GM19238 (cell line): ENCODE measurements around the gene NHS.

Experiments used
- DNase-seq: peaks from one replicate; pipeline ENCODE4 v3.0.0; 2011; ENCODE audit warnings: low spot score; ENCODE audit not compliant: insufficient read length

Gene NHS

GRCh38 chrX:17616936-17617335, 241.9 kb downstream of the NHS start:
- DNase-seq: no peak

GRCh38 chrX:17617806-17618205, 242.8 kb downstream of the NHS start:
- DNase-seq: no peak

DNA sequence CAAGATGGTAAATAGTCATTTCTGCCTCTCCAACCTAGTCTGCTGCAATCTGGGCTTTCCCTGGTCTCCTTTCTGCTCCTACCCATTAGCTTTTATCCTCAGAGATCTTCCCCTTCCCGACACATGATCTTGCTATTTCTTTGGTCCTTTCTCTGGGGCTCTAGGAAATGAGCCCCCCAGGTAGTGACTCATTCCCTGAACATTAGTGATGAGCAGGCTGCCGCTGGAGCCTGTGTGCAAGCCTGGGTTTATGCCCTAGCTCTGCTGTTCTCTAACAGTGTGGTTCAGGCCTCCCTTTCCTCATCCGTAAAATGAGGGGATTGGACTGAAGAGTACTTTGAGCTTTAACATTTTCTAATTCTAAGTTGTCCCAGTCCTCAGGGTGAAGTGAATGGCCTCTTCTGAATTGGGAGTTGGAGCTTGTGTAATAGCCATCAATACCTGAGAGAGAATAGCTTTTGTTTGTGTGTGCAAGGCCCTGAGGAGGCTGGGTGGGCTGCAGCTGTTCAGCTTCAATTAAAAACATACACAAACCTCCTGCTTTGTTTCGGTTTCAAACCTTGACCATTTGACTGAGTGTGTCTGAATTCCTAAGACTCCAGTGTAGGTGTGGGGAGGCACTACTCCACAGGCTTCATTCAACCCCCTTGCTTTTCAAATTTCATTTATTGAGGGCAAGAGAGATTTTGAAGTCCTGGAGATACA, 246.7 kb downstream of the NHS start:
- no peak for DNase-seq

- no peak for DNase-seq
Measured at GRCh38 chrX:17622331-17622730, 247.3 kb downstream of the NHS start.

DNA sequence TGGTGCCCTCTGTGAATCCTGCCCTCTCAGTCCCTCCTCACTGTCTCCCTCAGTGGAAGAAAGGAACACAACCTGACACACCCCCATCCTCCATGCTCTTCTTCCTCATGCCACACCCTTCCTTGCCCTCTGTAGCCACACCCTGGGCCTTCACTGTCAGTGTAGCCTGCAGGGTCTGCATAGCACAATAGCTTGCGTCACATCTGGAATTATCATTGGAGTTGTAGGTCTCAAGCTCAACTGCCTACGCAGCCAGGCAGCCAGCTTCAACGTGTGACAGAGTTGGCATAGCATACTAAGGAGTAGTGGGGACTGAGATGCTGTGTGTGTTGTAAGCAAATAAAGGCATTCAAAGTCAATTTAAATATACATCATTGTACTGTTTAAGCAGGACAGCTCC, 248.8 kb downstream of the NHS start:
- no peak for DNase-seq

DNA sequence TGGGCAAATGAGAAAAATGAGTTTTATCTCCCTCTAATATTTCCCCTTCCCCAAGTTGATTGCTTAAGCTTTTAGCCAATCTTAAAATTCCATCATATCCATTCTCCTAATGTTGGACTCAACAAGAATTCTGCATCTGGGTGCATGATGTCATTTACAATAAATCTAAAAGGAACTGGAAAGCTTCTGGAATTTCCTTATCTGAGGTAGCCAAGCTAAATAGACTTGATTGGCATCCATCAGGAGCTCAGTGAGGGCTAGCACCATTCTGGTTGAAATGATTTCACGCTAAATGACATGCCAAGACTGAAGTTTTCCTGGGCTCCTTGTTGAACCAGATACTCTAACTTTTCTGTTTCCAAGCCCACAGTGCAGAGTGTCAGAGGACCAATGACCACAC, 252.0 kb downstream of the NHS start:
- DNase-seq: no peak

DNA sequence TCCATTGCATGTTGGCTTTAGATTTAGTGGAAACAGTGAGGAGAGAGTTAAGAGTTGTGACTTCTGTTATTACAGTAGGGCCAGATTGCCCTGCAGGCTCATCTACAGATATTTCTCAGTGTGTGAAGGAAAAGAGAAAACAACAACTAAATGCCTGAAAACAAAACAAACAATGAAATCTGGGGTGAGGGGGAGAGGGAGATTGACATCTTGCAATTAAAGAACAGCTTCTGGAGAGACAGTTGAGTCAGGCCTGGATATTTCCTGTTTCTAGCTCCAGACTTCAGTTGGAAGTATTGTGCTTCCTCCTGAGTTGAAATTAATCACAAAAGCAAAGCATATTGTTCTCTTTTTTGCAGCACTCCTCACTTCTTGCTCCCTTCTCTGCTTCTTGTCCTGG, 254.0 kb downstream of the NHS start:
- DNase-seq: no peak

DNA sequence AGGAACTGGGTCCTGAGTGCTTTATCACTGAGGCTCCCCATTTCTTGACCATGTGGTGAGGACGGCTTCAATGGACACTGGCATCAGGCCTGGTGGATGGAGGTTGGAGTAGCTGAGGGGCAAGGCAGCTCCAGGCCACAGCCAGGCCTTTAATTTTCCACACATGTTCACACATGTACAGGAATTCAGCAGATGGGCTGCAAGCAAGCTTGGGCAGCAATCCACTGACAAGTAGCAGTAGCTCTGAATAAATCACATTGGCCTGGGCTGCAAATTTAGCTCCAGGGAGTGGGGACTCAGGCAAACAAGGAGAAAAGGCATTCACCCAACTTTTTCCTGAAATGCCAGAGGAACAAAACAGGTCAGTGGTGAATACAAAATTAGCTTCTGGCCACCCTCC, 254.5 kb downstream of the NHS start:
- DNase-seq: no peak

GRCh38 chrX:17631647-17632046, 256.6 kb downstream of the NHS start:
- no peak for DNase-seq

GRCh38 chrX:17632942-17633341, 257.9 kb downstream of the NHS start:
- DNase-seq: no peak

DNA sequence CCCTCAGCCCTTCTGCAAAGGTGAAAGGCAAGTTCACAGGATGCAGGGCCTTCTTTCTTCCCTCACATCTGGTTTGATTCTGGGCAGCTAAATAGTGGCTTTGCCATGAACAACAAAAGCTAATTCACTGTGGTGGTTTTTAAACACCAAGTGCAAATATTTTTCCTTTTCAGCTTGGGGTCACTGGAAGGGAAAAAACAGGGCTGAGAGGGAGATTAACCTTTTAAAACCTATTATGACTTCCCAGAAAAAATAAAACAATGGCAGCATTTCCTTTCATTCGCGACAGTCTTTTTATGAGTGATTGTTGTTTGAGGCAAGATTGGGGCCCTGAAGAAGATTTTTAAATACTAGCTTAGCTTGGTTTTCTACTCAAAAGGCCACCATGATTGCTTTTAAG, 258.5 kb downstream of the NHS start:
- no peak for DNase-seq

GRCh38 chrX:17634542-17635207, 259.7 kb downstream of the NHS start:
- no peak for DNase-seq

DNA sequence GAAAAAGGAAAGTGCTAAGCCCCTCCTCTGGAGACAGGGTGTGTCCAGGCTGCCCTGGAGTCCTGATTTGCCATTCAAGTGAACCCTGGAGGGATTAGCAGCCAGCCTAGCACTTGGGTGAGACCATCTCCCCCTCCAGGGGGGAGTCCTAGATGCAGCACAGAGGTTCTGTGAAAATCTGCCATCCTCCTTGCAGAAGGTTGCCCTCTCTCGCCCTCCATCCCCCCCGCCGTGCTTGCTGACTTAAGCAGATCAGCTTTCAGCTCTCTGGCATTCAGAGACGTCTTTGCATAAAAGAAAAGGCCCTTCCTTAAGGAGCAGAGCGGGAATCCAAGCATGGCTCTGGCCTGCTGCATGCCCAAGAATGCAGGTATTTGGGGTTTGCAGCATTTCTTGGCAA, 260.2 kb downstream of the NHS start:
- no peak for DNase-seq

DNA sequence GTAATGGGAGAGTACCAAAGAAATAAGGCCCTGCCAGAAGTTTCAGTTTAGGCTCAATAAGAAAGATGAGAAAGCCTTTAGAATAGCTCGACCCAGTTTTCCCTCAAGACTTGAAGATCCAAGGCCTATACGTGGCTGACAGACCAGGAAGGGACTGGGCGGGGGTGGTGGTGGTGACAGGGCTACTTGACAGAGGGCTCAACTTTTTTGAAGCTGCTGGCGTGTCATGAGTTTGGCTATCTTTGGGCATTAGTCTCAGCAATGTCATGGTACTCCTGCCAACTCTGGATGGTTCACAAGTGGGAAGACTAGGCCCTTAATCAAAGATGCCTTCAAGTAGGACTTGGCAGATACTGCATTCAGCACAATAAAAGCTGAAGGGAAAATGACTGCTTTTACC, 262.2 kb downstream of the NHS start:
- DNase-seq: no peak

- no peak for DNase-seq
Measured at GRCh38 chrX:17638731-17639130, 263.7 kb downstream of the NHS start.

GRCh38 chrX:17642891-17643290, 267.9 kb downstream of the NHS start:
- DNase-seq: no peak

- no peak for DNase-seq
Measured at GRCh38 chrX:17643528-17643927, 268.5 kb downstream of the NHS start.

DNA sequence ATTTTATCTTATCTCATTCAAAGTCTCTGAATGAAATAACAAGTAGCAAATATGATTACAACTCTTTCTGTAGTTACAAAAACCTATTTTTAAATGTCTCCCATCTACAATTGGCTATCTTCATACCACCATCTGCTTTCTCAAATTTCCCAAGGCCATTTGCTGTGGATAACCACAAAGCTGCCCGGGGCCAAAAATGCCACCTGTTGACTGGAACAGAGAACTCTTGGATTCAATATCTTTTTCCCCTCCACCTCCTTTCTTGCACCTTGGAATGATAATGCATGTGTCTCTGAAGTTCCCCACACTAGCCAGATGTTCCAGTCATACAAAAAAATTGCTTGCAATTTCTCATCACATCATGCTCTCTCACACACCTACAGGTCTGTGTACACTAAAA, 269.0 kb downstream of the NHS start:
- no peak for DNase-seq

- DNase-seq: no peak
Measured at GRCh38 chrX:17654116-17654515, 279.1 kb downstream of the NHS start.

DNA sequence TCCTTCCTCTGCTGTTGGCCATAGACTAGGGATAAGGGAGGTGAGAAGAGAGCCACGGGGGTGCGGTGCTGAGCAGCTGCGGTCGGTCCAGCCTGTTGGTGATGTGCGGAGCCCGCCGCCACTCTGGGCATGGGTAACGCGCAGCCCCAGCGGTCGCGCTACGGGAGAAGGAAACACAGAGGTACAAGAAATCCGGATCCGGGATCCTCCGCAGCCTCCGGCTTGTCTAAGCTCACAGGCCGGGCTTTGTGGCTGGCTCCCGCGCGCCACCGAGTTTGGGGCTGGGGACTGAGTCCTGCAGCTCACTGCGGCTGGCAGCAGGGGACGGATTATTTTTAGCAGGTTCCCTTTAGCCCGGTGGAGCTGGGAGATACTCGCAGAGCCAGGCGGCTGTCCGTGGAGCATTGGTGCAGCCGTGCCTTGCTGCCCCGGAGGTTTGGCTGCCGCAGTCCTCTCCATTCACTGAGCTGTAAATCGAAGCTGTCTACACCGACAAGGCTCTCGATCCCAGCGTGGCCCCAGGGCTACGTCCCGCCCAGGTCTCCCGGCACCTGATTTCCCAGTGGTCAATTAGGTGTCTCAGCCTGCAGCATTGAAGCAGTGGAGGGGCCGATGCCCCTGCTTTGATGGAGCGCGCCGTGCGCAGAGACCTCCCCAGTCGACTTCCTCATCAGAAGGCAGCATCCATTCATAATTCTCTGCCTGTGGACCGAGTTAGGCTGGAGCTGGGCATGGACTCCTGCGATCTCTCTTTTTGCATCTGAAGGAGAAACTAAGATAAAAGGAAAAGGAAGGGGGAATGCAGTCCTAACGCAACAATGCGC, 280.4 kb downstream of the NHS start:
- DNase-seq: no peak

GRCh38 chrX:17656035-17656418, 281.0 kb downstream of the NHS start:
- no peak for DNase-seq

DNA sequence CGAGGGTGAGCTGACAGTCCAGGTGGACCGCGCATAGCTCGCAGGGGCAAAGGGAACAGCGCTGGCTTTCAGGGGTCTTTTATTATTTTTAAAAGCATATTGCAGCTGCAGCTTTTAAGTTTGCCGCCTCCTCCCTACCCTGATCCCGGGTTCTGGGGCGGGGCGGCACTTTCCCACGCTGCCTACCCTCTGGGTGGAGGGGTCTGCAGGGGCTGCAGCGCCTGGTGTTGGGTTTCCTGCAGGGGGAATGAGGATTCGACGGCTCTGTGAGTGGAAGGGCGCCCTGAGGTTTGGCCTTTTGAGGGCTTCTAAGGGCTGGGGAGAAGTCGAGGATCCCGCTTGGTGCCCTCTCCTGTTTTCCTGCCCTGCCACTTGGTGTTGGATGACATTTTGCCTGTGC, 281.6 kb downstream of the NHS start:
- DNase-seq: no peak

DNA sequence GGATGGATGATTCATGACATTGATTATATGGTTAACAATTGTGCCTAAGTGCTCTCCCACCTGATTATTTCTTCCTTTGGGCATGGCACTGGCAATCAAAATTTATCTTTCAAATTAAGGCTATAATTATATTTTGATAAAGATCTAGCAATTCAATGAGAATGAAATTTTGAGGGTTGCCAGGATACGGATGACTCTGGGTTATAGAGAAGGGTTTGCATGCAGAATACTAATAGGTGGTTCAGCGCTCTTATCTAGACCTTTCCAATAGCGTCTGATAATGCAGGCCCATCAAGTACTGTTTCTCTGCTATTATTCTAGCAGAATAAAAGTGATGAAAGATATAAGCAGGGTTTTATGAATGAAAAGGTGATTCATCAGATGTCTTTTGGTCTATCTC, 287.4 kb downstream of the NHS start:
- DNase-seq: no peak
